GM21515 (cell line): ENCODE measurements around the gene ARRDC1.
"Not testable (repeated sequence)": the region's sequence is repeated elsewhere in the genome, so short reads cannot be mapped to it uniquely, and the experiment has no call there.

Experiments used
- ATAC-seq: cut with Tn5 transposase; IDR thresholded peaks from one replicate; pipeline ENCODE4 v1.9.1; 2021; ENCODE audit not compliant: unreplicated experiment

The ARRDC1 gene

DNA sequence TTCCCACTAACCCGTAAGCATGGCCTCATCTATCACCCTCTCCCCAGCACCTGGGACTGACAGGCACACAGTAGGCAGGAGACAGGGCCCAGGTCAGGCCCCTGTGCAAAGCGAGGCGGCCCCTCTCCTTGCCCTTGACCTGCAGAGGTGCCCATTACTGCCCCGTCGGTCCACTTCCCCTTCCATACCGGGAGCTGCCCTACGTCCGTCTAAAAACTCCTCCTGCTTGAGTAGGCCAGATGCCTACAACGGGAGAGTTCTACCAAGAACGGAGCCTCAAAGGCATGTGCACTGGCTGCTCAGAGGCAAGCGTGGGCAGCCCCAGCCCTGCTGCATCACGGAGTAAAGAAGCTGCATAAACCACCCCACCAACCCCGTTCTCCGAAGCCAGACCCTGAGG lies 22.1 kb upstream of the ARRDC1 start:
- ATAC-seq = no peak

DNA sequence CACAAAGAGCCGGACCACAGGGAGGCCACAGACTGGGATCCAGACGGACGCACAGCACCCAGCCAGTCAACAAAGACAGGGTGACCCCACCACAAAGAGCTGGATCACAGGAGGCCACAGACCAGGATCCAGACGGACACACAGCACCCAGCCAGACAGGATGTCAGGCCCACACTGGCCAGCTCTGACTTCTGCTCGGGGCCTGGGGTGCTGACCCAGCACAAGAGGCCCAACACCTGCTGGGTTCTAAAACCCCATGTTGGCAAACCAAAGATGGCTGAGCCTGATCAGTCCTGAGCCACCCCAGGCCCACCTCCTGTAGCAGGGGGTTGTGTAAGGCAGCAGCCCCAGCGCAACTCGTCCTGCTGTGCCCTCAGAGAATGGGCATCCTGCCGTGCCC lies 21.5 kb upstream of the ARRDC1 start:
- ATAC-seq = no peak

DNA sequence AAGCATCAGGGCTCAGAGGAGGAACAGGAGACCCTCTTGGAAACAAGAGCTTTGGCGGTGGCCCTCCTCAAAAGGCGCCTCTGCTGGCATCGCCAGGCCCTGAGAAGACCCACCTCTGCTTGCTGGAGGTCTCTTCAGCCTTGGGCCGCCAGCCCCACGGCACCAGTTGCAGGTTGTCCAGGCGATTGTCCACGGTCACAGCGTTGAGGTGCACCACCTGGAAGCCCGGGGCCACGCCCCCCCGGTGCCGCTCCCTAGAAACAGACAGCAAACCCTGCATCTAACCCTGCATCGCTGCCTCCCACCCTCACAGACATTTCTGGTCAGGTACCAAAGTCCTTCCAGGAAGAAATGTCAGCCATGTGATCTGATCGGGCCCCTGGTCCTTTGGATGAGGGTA lies 18.6 kb upstream of the ARRDC1 start:
- no peak for ATAC-seq

DNA sequence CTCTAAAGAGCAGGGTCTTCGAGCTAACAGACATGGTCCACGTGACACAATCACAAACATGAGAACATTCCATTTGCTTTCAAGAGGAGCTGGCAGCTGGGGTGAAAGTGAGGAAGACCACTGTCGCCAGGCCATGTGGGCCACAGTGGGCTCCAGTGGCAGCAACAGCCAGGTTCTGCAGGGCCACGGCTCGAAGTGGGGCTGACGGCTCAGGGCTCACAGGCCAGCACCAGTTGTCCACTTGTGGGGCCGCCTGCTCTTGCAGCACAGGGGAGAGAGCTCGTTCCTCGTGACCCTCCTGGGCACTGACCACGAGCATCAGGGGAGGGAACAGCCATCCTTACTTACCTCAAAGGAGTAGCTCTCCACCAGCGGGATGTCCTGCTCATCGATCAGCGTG lies 17.2 kb upstream of the ARRDC1 start:
- no peak for ATAC-seq

DNA sequence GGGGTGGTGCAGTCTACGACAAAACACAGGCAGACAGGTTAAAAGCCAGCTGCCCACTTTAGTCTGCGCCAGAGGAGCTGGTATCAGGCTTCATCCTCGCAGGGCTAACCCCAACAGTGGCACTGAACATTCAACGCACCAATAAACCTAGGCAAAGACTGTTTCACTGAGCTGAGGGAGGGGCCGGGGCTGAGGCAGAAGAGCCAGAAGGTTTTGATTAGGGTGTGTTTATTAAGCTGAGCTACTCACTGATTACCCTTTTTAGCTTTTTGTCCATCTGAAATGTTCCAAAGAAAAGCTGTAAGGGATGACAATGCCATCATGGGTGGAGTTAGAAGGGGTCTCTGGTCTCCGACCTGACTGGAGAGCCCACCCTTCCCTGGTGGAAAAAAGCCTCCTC lies 16.6 kb upstream of the ARRDC1 start:
- no peak for ATAC-seq

DNA sequence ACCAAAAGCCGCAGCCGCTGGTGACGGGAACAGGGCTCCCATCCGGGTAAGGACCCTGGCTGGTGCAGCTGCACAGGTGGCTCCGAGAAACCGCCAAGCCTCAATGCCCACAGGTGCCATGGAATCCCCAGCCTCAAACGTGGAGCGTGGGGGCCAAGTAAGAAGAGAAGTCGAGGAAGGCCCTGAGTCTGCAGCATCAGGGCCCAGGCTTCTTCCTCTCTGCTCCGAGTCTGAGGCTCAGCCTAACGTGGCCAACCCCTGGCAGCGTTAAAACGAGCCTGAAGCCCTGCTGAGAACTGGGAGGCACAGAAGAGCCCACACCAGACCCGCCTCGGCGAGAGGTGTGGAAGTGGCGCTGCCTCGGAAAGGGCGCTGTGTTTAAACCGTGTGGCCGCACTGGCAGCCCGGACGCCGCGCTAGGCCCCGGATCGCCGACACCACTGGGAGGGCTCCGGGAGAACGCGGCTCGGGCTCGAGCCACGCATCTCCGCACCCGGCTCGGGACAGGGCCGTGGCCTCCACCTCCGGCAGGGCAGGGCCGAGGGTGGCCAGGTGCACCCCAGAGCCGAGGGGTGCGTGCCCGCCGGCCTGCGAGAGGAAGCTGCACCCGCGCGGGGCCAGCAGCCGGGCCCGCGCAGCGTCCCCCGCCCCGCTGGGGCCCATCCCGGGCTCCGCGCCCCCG lies 15.9 kb upstream of the ARRDC1 start:
- peak; percentile 15 for ATAC-seq

DNA sequence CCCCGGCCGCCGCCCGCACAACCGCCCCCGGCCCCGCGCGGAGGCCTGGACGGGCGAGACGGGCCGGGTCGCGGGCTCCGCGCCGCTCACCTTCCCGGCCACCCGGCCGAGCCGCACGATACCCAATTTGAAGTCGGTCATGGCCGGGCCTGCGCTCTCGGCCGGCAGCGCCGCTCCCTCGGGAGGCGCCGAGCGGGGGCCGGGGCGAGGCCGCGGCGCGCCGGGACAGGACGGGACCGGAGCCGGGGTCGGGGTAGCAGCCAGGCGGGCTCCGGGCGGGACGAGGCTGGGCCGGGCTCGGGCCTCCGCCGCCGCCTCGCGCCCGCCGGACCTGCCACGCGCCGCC lies 15.4 kb upstream of the ARRDC1 start:
- no peak for ATAC-seq

DNA sequence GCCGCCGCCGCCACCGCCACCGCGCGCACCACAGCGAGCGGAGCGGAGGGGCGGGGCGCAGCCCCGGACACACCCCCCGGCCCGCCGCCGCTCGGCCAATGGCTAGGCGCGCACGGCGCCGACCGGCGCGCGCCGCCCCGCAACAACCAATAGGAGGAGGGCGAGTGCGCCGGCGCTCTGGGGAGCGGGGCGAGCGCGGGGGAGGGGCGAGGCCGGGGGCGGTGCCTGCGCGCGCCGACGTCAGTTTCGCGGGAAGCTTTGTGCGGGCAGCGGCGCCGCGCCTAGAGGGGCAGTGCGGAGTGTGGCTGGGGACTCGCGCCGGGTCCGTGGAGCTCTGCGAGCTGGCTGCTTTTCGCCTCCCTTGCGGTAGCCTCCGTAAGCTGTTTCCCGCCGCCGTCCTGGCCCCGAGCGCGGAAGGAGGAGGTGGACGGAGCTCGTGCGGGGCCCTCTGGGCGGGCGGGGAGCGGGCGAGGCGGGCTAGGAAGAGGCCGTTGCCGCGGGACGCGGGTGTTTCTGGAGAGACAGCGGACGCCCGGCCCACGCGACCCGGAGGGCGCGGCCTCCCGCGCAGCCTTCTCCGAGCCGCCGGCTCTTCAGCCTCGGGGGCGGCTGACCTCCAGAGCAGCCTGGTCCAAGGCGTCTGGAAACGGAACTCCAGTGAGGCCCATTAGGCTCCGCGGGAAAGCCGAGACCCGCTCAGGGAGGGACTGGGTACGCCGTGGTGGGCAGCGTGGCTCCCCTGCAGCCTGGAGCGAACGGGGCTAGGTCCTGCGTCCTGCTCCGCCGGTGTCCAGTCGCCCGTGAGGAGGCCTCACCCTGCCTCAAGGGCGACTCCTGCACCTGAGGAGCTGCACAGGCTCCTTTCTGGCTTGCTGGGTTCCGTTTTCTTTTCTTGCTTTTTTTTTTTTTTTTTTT lies 14.8 kb upstream of the ARRDC1 start, which contains the start of gene ZMYND19:
Gene ZMYND19, minus strand, starts transcription at position 44 of the 915 bp plus-strand sequence. CDS start 249 bp downstream, outside the sequence.
- peak; percentile 87 for ATAC-seq

DNA sequence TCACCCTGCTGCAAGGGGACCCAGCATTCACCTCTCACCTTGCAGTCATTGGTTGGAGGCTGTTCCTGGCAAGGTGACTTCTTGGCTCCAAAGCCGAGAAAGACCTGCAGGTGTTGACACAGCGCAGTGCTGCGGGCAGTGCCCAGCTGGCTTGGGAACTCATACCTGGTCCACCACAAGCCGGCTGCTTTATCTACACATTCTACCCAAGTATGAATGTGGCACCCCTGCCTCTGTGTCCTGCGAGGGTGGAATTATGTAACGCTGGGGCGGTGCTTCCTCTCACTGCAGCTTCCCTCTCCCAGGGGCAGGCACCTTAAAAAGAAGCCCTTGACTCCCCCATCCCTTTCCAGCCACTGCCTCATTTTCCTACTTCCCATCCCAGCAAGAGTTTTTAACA lies 12.7 kb upstream of the ARRDC1 start:
- no peak for ATAC-seq

DNA sequence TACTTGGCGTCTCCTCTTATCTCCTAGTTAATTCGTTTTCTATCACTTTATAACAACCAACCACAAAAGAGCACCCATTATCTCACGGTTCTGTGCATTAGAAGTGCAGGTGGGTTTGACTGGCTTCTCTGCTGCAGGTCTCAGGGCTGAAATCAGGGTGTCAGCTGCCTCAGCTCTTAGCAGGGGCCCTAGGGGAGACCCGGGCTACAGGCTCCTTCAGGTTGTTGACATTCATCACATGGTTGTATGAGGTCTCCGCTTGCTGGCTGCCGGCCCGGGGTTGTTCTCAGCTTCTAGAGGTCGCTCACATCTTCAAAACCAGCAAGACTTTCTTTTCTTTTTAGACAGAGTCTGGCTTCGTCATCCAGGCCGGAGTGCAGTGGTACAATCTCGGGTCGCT lies 12.3 kb upstream of the ARRDC1 start:
- no peak for ATAC-seq

DNA sequence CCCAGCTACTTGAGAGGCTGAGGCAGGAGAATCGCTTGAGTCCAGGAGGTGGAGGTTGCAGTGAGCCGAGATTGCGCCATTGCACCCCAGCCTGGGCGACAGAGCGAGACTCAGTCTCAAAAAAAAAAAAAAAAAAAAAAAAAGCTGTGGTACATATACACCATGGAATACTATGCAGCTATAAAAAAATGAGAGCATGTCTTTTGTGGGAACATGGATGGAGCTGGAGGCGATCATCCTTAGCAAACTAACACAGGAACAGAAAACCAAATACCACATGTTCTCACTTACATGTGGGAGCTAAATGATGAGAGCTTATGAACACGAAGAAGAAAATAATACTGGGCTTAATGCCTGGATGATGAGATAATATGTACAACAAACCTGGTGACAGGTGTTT lies 8.9 kb upstream of the ARRDC1 start:
- ATAC-seq = not testable (repeated sequence)

DNA sequence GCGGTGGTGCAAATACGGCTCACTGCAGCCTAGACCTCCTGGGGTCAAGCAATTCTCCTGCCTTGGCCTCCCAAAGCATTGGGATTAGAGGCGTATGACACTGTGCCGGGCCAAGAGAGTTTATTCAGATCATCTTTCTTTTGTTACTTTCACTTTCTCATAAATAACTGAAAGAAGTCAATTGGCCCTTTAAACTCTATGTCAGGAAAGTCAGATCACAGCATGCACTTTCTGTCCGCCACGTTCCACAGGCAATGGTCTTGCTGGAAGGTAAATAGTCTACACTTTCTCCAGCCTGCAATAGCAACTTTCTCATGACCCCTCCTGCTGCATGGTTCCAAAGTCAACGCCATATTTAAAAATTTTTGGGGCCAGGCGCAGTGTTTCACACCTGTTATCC lies 6.5 kb upstream of the ARRDC1 start:
- no peak for ATAC-seq

DNA sequence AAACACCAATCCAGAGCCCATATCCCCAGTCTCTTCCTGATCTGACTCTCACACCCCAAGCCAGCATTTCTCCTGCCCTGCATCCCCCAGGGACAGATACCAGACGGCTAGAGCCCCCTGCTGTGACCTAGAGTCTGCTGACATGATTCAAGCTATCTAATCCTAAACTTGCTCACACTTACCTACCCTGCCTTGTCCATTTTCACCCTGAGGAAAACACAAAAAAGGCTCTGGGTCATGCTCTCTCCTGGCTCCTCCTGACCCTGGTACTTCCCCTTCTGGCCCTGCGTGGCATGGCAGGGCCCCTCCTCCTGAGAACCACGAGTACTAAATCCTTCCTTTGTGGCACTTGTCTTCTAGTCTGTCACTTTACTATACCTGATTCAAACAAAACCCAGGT lies 2.8 kb upstream of the ARRDC1 start:
- no peak for ATAC-seq

DNA sequence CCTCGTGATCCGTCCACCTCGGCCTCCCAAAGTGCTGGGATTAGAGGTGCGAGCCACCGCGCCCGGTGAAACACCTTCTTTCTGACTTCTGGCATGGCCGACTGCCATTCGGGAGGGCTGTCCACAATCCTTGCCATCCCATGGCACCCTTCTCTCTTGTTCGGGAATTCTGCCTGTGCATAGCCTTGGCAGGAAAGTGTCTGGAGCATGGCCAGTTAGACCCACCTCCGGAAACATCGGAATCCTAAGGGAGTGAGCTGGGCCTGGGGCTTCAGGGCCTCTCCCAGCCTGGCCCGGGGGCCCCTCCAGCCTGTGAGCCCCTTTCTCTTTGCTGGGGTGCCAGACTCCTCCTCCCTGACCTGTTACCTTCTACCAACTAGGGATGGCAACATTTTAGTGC lies 1.6 kb upstream of the ARRDC1 start:
- no peak for ATAC-seq

DNA sequence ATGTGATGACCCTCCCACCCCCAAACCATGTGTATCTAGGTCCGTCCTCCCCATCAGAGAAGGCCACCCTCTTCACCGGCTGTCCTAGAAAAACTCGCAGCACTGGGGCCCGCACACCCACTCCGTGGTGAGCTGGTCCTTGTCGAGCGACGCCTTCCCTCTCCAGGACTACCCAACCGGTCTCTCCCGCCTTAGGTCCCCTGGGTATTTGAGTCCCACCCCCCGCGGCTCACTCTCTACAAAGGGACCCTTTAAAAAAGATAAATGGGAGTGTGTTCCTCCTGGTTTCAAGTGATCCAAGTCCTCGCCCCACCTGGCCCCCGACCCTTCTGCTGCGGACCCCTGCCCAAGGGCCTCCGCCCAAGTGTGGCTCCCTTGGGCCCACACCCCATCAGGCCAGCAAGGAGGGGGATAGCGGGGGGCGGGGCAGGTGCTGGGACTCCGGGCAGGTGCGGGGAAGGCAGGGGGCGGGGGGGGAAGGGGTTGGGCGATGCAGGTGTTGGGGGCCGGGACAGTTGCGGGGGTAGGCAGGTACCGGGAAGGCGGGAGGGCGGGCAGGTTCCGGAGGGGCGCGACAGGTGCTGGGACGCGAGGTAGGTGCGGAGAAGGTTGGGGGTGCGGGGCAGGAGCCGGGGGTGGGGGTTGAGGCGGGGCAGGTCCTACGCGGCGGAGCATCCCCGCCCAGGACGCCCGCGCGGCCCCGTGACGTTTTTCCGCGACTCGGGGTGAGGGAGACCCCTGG lies 970 bp upstream of the ARRDC1 start:
- no peak for ATAC-seq

DNA sequence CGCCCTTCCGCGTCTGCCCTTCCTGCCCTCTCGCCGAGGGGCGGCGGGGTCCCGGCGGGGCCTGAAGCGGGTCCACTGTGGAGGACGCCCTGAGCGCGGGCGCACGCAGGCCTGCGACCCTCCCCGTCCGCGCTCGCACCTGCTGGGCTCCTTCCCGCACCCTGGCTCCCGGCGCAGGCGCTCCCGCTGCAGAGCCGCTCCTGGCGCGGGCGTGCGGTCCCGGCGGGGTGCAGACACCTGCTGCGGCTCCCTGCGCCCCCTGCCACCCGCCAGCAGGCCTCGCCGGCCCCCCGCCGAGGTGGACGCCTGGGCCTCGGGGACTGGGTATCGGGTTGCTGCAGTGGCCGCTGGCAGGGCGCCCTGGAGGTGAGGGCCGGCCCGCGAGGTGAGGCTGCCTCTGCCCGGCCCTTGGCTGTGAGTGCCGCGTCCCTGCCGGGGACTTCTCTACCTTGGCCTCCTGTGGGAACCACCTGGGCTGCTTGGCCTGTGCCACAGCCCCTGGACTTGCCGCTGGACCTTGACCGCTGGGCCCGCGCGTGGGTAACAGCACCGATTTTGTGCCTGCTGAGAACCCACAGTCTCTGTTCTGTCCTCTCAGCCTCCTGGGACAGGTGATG lies 627 bp downstream of the ARRDC1 start:
- ATAC-seq = peak; percentile 4

DNA sequence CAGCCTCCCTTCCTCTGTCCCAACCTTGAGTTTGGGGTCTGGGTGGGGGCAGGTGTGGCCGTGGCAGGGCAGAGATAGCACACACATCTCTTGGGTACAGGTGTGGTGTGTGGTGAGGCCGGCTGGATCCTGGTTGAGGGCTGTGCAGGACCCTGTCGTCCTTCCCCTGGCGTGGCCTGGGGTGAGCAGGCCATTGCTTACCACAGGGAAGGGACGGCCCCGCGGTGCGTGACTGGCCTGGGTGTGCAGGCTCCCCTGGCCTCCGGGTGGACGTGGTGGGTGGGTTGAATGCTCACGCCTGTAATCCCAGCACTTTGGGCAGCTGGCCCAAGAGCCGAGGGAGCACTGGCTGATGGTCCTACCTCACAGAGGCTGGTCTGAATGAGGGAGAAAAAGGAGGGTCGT lies 1.2 kb downstream of the ARRDC1 start:
- ATAC-seq = no peak

DNA sequence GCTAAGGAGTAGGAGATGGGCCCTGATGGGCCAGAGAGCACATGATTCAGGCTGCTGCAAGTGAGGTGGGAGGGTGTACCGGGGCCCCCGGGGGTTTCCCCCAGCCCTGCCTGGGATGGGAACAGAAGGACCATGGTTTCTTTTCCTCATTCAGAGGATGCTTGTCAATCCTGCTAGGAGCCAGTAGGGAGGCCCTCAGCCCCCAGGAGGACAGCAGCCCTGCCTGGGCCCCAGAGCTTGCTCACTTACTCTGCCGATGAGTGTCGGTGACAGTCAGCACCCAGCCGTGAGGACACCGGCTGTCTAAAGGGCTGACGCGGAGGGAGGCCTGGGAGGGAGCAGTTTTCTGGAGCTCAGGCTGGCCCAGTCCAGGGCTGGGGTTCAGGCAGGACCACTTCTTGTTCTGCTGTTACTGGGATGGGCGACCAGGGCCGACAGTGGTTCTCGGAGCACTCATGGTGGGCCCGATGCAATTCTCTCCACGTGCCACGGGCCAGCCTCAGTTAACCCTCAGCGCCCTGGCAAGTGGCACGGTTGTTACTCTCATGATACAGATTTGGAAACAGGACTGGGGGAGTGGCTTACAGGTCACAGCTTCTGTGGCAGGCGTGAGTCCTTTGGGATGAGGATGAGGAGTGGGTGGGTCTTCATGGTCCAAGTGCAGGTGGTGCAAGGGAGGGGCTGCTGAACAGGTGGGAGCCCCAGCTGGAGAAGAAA lies 1.8 kb downstream of the ARRDC1 start:
- no peak for ATAC-seq

DNA sequence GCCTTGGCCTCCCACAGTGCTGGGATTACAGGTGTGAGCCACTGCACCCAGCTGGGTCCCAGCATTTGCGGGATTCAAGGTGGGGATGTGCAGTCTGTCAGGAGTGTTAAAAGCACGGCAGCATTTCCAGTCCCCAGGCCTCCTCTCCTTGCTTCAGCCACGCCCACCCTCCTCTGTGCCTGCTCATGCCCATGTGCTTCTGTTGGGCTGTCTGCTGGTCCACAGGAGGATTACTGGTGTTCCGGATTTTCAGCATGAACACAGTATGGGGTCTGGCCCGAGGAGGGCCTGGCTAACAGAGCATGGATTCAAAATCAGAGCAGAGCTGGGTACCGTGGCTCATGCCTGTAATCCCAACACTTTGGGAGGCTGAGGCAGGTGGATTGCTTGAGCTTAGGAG lies 5.5 kb downstream of the ARRDC1 start:
- ATAC-seq = no peak
